ENCODE measurements around the gene GALNT14.

DNA sequence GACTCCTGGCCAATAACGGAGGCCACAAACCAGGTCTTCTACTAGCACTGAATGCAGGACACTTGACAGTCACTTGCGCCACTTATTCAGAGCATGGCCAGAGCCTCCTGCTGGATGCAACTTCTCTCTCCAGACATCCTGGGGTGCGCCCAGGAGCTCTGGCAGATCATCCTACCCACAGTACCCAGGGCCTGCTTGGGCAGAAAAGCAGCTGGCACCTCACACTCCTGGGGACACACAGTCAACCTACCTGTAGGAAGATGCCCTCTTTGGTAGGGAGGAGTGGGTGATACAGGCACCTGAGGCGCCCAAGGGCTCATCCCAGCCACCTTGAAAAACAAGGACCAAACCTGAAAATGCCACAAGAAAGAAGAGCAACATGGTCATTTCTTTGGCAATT lies 13.3 kb downstream of the GALNT14 start:
- TF ChIP-seq POLR2A (IDR thresholded peaks at IDR 0.05) (no peak), POLR2AphosphoS5 (IDR thresholded peaks at IDR 0.05; ENCODE audit: insufficient read depth in 1 of 2, low read depth in 1 of 2) (no peak)
- TF ChIP-seq, protein P1, sequence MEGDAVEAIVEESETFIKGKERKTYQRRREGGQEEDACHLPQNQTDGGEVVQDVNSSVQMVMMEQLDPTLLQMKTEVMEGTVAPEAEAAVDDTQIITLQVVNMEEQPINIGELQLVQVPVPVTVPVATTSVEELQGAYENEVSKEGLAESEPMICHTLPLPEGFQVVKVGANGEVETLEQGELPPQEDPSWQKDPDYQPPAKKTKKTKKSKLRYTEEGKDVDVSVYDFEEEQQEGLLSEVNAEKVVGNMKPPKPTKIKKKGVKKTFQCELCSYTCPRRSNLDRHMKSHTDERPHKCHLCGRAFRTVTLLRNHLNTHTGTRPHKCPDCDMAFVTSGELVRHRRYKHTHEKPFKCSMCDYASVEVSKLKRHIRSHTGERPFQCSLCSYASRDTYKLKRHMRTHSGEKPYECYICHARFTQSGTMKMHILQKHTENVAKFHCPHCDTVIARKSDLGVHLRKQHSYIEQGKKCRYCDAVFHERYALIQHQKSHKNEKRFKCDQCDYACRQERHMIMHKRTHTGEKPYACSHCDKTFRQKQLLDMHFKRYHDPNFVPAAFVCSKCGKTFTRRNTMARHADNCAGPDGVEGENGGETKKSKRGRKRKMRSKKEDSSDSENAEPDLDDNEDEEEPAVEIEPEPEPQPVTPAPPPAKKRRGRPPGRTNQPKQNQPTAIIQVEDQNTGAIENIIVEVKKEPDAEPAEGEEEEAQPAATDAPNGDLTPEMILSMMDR (IDR thresholded peaks at IDR 0.05), result no peak

Data from vagina (tissue), 2 donors.